NCI-H128 (cell line): Measurements from ENCODE around the gene DROSHA.
"Not testable (repeated sequence)": the region's sequence is repeated elsewhere in the genome, so short reads cannot be mapped to it uniquely, and the experiment has no call there.

Experiments
- DNase-seq: peaks from one replicate; lab custom pipeline; 2025; ENCODE audit not compliant: unreplicated experiment; lab: John Stamatoyannopoulos, UW

DROSHA gene

DNA sequence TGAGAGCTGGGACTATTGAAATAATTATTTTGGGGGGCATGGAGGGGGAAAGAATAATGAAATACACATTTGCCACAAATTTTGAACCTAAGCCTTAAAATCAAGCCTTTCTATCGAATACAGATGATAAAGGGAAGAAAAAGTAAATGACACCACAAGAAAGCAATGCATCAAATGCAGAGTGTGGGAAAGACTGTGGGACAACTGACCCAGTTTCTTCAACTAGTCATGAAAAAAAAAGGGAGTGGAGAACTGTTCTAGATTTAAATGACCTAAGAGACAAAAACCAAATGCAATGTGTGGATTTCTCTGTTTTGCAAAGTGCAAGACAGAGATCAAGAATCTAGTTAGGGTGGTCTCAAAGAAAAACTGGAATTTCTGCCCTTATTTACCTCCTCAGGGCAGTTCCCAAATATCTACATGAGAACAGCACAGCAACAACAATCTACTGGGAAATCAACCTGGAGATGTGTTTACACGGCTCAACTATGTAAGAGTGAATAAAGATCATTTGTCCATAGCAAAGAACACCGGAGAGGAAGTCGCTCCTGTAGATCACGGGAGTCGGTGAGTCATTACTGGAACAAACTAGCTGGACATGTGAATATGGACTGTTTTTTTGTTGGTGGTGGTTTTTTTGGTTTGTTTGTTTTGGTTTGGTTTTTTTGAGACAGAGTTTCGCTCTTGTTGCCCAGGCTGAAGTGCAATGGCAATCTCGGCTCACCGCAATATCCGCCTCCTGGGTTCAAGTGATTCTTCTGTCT is 145.9 kb downstream of the DROSHA start:
- DNase-seq: no peak

DNA sequence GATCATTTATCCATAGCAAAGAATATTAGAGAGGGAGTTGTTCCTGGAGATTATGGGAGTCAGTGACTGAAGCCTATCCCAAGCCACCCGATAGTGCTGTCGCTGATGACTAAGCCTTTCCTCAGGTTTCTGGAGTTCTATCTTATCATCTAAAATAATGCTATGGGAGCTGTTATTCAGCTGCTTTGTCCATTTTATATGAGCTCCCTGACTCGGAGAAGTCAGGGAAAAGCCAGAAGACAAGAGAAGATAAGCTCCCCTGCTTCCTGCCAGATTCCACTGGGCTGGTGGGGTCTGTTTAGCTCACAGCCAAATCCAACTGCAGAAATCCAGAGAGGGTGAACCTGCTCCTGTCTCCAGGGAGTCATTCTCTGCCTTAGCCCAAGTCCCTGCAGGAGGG is 148.2 kb downstream of the DROSHA start:
- DNase-seq: no peak

DNA sequence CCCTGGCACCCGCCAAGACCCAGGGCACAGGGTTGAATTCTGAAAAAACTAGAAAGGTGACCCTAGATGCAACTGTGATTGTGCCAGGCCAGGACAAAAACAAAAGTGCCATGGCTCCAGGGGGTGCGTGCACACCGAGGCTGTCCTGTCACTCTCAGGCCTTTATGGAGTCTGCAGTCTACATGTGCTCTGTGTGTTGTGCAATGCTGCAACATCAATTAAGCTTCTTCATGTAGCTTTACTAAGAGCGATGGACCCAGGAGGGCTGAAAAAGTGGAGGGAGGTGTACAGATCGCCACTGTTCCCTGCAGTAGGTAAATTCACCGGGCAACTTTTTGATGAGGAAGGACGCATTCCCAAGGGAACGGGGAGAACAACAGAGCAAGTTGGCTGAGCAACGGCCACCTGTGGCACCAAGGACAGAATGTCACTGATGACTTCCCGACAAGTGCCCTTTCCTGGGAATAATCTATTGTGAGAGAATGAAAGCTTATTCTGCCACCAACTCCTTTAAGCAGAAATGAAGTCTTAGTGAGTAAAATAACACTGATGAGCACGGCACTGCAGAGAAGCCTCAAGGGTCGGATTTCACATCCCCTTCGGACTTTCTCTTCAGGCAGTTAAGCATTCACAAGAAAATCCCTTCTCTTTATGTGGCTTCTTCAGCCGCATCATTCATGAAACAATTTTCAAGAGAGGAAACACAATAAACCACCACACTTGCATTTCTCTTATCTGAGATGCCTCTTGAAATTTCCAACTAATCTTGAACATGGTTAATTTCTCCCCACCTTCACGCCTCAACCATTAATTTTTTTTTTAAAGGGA is 149.6 kb downstream of the DROSHA start:
- DNase-seq: no peak

DNA sequence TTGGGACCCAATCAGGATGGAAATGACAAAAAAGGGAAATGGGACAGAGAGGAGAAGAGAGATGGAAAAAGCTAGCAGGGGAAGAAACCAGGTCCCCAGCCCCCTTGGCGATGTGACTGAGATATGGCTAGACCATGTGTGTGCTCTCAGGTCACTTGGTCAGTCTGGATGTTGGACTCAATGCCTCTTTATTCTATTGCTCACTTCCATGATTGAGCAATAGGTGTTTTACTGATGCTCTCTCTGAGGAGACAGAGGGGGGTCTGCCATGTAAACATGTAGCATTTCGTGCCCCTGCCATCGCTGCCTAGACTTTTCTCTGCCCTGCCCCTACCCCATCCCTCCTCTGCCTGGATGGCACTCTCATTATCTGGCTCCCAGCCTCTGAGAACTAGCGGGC is 150.6 kb downstream of the DROSHA start:
- DNase-seq: no peak

DNA sequence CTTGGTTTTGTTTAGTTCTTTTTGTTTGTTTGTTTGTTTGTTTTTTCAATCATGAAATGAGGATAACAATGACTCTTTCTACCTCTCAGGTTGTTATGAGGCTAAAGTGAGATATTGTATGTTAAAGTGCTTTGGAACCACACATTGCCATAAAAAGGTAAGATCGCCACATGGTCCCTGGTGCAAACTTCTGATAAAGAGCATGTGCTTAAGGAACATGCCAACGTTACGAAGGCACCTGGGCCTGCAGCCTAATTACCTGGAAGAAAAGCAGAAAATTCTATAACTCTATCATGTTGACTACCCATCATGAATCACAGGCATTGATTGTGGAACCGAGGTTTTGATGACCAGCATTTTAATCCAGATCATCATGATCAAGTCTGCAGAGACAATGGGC is 151.8 kb downstream of the DROSHA start:
- DNase-seq: no peak

DNA sequence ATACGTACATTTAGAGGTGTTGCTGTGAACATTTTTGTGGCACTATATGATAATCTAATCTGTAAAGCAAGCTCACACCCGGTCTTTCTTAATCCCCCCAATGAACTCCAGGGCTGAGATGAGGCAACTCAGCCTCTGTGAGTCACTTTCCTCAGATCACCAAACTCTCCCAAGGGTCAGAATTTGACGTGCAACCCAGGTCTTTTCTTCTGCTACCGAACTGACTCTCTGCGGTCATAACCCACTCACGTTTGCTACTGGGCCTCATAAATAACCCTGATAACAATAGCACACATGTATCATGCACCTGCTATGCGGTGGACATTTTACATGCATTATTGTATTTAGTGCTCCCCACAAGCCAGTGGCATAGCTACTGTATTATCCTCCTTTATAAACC is 153.1 kb downstream of the DROSHA start:
- no peak for DNase-seq

DNA sequence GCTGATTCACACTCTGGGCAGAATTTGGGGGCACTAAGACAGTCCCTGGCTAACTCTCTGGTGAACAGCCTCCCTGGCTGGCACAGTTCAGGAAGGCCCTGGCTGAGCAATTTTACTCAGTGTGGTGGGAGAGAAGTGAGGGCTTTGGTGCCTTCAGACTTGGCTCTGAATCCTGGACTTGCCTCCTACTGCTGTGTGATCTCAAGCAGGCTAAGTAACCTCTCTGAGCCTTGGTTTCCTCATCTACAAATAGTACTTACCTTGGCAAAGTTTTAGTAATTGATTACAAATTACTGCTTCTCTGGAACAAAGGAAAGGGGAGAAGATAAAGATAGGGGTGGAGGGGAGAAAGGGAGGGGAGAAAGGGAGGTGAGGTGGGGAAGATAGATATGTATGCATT is 153.8 kb downstream of the DROSHA start:
- no peak for DNase-seq

DNA sequence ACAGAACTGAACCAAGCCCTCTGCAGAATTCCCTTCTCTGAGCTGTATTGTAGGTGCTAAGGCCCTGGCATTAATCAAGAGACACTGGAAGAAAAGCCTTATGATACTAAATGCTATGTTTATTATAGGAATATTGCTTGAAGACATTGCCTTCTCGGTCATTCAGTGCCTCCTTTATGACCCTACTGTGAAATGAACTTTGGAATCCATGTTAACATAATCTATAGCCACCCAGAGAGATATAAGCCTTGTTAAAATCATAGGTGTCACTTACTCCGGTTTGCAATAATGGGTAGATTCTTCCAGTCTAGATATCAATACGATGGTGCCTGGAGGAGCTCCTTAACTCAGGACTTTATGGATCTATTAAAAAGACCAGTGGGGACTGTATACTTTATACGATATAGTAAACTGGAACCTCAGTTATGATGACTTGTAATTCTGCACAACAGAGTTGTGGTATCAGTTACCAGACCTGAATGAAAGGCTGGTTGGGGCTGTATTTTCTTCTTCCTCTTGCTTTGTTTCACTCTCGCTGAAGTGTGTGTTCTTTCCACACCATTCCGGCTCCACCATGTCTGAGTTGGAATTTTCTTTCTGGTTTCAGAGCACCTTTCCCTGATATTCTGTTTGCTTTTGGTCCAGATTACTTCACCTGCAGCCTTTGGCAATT is 154.5 kb downstream of the DROSHA start:
- no peak for DNase-seq

DNA sequence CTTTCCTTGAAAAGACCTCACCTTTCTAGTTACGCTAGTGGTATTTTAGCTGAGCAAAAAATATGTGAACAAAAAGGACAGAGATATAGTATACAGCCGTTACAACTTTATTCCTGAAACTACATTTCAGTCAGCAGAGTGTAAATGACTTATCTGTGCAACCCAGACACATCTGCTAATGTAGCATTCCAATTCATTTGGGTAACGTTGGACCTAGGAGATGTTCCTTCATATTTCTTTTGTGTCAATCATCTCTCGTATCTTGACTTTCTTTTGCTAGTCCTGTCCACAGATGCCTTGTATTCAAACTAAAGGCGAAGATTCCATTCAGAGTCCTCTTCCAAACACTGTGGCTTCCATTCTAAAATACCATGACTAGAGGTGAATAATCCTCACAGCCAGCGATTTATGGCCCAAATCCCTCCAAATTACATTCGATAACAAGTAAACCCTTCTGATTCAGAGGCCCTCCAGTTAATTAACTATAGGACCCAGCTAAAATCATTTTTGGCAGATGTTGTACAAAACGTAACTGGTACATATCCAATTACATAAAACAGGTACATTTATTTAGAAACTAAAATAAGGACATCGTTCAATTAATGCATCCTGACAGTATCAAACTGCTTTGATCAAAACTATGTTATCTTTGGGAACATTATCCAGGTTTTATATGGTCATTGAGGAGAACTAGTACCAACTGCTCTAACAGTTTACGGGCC is 155.7 kb downstream of the DROSHA start:
- no peak for DNase-seq

DNA sequence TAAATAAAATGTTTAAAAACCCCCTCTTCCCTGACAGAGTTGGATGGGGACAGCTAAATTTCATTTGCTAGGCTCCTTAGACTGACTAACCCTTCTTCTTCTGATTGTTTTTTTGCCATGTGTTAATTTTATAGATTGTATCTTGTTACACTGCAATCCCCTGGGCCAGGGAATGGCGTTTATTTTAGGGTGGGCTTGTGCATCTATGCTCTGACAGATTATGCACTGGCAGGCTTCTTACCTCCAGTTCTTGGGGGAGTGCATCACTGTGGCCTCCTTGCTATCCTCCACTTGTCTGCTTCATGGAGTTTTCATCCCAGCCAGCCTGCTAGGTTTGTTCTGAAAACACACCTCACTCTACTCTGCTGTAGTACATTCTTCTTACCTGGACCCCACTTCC is 159.8 kb downstream of the DROSHA start:
- no peak for DNase-seq

DNA sequence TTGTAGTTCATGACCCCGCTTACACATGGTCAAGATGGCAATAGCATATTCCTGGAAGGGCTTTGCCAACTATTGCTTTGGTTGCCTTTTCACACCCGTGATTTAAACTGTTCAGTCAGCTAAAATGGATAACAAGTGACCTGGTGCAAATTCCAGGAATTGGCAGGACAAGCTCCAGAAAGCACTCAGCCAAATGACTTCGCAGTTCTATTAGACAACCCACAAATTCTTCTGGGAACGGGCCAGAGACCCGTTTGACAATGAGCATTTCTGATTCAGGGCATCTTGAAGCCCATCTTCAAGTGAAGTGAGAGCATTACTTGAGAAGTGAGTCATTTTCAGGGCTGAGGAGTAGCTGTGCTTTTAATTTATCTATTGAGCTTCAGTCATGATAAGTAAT is 165.0 kb downstream of the DROSHA start:
- no peak for DNase-seq

DNA sequence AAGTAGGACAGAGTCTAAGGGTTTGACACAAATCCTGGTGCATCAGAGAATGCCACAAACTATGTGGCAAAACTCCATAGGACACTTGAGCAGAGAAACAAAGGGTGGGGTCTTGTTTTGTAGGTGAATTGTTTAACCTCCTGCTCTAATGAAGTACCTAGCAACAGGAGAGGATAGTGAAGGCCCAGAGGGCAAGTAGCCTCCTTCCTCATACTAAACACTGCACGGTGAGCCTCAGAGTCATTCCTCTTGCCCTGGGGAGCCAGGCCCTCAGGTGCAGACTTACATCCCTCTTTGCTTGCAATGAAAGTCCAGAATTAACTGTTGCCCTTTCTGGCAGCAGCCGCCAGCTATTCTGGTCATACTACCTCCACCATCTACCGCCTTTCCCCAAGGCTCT is 166.1 kb downstream of the DROSHA start:
- no peak for DNase-seq

DNA sequence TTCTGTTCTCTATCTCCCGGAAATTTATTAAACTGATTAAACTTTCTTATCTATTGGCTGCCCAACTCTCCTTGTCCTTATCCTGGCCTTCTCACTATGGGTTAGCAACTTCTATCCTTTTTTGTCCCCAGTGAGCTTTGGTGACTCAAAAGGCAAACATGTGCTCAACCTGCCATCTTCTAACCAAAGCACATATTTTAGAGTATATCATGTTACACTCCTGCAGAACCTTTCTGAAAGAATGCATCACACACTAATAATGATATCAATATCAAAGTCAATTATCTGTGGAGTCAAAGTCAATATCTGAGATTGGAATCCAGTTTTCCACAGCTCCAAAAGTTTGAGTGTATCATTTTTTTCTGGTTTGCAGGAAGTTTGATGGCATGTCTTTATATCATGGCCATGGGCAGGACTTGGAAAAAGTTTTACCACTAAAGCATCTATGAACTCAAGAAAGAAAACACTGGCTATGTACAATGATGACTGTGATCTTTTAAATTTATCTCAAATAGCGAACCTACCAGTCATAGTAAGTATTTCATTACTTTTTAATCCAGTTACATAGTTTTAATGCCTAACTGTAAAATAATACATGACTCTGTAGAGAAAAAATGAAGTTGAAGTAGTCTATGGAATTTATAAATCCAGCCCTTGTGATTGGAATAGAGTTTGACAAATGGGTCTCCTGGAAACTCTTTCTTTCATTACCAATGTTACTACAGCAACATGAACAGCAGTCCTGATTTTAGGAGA is 166.8 kb downstream of the DROSHA start:
- no peak for DNase-seq

DNA sequence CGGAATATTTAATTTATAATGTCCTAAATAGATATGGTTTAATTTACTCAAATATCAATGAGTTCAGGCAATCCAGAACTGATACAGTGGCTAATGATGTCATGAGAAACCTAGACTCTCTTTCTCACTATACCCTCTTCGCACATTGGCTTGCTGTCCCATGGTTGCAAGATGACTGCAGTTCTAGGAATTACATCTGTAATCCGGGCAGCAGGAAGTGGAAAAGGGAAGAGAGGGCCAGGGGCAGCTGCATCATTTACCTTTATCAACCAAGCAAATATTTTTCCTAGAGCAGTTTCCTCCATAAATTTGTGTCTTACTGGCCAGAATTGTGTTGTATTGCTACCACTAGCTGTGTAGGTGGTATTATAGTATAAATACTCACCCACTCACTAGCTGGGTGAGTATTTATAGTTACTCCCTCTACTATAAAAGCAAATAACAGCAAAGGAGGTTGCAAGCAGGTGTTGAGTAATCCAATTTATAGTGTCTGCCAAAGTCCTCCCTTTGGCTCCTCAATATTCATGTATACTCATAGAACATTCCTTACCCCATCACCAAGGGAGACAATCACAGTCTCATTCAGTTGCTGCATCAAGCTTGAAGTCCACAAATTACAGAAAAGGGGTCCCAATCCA is 168.8 kb downstream of the DROSHA start:
- no peak for DNase-seq

DNA sequence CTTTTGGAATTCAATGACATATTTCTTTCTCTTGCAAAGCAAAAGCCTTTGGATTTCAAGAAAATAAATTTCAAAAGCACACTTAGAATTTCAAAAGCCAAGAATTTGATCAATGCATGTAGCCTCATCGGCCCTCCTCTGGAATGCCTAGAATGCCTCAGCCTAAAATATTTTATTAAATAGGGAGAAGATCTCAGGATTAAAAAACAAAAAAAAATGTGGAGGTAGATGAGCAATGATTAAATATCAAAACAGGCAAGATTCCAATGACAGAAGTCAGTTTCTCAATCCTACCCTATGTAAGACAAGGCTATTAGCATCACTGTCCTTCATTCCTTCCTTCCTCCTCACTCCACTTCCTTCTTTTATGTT is 169.4 kb downstream of the DROSHA start:
- DNase-seq: no peak

DNA sequence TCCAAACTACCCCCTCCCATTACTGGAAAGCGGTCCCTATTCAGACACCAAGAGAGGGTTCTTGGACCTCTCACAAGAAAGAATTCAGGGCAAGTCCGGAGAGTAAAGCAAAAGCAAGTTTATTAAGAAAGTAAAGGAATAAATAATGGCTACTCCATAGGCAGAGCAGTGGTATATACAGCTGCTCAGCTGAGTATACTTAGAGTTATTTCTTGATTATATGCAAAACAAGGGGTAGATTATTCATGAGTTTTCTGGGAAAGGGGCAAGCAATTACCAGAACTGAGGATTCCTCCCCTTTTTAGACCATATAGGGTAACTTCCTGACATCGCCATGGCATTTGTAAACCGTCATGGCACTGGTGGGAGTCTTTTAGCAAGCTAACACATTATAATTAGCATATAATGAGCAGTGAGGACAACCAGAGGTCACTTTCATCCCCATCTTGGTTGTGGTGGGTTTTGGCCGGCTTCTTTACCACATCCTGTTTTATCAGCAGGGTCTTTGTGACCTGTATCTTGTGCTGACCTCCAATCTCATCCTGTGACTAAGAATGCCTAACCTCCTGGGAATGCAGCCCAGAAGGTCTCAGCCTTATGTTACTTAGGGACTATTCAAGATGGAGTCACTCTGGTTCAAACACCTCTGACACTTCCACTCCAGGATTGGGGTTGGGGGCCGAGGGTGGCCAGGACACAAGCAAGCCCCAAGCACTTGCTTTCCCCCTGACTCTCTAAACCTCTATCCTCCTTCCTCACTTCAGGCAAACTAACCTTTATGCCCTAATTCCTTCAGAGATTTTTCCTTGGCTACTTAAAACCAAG is 170.0 kb downstream of the DROSHA start:
- DNase-seq: not testable (repeated sequence)

DNA sequence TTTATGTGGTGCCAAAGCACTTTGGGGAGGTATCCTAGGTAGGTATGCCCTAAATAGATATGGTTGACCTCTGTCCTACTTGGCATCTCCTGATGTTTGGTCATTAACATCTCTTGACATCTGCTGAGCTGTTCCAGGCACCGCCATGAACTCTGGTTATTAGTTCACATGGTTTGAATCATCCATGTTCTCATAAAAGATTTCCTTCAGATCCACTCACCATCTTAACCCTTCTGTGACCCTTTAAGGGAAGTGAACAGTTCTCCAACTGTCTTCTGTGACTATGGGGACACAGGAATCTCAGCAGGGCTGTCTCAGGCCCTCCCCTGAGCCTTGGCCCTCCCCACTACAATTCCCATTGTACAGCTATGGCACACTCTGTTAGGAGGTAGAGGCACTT is 170.7 kb downstream of the DROSHA start:
- DNase-seq: no peak

DNA sequence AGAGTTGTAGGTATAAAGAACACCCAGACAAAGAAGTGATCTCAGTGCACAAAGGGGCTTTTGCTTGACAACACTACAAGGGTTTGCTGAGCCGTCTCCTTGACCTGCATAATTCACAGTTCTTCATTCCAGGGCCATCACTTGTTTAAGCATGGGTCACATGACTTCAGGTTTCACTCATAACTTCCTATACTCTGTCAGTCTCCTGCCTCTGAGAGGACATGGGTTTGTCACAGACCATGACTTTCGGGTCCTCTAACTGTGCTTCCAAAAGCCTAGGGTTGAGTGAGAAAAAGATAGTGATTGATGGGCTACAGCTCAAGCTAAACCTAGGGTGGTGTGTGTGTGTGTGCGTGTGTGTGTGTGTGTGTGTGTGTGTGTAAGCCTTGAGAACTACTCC is 172.1 kb downstream of the DROSHA start:
- DNase-seq: no peak

DNA sequence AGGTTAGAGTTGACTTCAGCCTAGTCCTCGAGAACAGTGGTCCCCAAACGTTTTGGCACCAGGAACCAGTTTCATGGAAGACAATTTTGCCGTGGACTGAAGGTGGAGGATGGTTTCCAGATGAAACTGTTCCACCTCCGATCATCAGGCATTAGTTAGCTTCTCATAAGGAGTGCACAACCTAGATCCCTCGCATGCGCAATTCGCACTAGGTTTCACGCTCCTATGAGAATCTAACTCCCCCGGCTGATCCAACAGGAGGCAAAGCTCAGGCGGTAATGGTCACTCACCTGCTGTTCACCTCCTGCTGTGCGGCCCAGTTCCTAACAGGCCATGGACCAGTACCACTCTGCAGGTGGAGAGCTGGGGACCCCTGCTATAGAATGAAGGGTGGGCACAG is 174.9 kb downstream of the DROSHA start:
- DNase-seq: no peak
